ENCODE measurements around the gene WDR26.
"Not testable (repeated sequence)": the region's sequence is repeated elsewhere in the genome, so short reads cannot be mapped to it uniquely, and the experiment has no call there.

Gene WDR26

GRCh38 chr1:224343679-224344078, 90.9 kb downstream of the WDR26 start:
- Histone ChIP-seq H2BK12ac (ENCODE audit: low read length in 2 of 2) (no peak overlapping the region), H3K9me3 (ENCODE audit: control insufficient read depth, low read length) (peaks cover 22% of the 10 kb centered on the region), H3K4me2 (ENCODE audit: low read length, poor library complexity, severe bottlenecking) (no peak overlapping the region), H3K14ac (ENCODE audit: low read length in 2 of 2) (no peak overlapping the region), H3K9ac (ENCODE audit: low read length) (no peak overlapping the region), H3K4me3 (ENCODE audit: insufficient read depth in 1 of 2, low read depth in 1 of 2, low read length in 2 of 2) (no peak overlapping the region), H2BK5ac (ENCODE audit: low read depth, low read length, poor library complexity, severe bottlenecking) (no peak overlapping the region), H2AFZ (ENCODE audit: low read depth, low read length) (no peak overlapping the region), H3K4ac (ENCODE audit: low read depth in 1 of 2, low read length in 2 of 2) (no peak overlapping the region), H3K36me3 (ENCODE audit: control insufficient read depth in 1 of 2, insufficient read depth in 2 of 2, low read depth in 1 of 2, low read length in 2 of 2) (no peaks in the 10 kb centered on the region), H2AK5ac (ENCODE audit: low read length, severe bottlenecking) (no peak overlapping the region), H2BK15ac (ENCODE audit: low read depth, poor library complexity, severe bottlenecking) (no peak overlapping the region), H2BK120ac (ENCODE audit: low read depth, low read length) (no peak overlapping the region), H4K8ac (ENCODE audit: low read length) (no peak overlapping the region), H3K79me1 (replicated peaks; ENCODE audit: low read length, poor library complexity, severe bottlenecking) (peaks cover 2% of the 10 kb centered on the region), H3K23ac (ENCODE audit: low read length in 2 of 2) (no peak overlapping the region), H3K27me3 (ENCODE audit: control insufficient read depth in 1 of 2, insufficient read depth in 1 of 2, low read length in 2 of 2) (no peaks in the 10 kb centered on the region), H3K27ac (ENCODE audit: low read length, poor library complexity, severe bottlenecking) (no peak overlapping the region), H3K18ac (ENCODE audit: low read depth in 1 of 2, low read length in 2 of 2) (no peak overlapping the region), H4K91ac (ENCODE audit: low read length) (no peak overlapping the region), H3K4me1 (ENCODE audit: control insufficient read depth, insufficient read depth, low read depth, low read length) (peaks cover 6% of the 10 kb centered on the region)
- DNase-seq: no peak
- WGBS: 22% methylated on average over 3 of the region's 3 CpGs

GRCh38 chr1:224340453-224341384, 93.9 kb downstream of the WDR26 start:
- DNase-seq; H3K36me3 ChIP-seq (ENCODE audit: control insufficient read depth in 1 of 2, insufficient read depth in 2 of 2, low read depth in 1 of 2, low read length in 2 of 2); H3K4ac ChIP-seq (ENCODE audit: low read depth in 1 of 2, low read length in 2 of 2); H3K27ac ChIP-seq (ENCODE audit: low read length, poor library complexity, severe bottlenecking); H3K27me3 ChIP-seq (ENCODE audit: control insufficient read depth in 1 of 2, insufficient read depth in 1 of 2, low read length in 2 of 2); H2BK120ac ChIP-seq (ENCODE audit: low read depth, low read length); H2BK12ac ChIP-seq (ENCODE audit: low read length in 2 of 2); H3K4me1 ChIP-seq (ENCODE audit: control insufficient read depth, insufficient read depth, low read depth, low read length); H2AK5ac ChIP-seq (ENCODE audit: low read length, severe bottlenecking); H2BK5ac ChIP-seq (ENCODE audit: low read depth, low read length, poor library complexity, severe bottlenecking); H3K79me1 ChIP-seq (replicated peaks; ENCODE audit: low read length, poor library complexity, severe bottlenecking): not testable (repeated sequence)
- Histone ChIP-seq H3K9me3 (ENCODE audit: control insufficient read depth, low read length) (peaks cover 22% of the 10 kb centered on the region), H2BK15ac (ENCODE audit: low read depth, poor library complexity, severe bottlenecking) (peak overlapping the region; percentile 74), H3K18ac (ENCODE audit: low read depth in 1 of 2, low read length in 2 of 2) (peak overlapping the region in 1 of 2 experiments; percentile 13), H2AFZ (ENCODE audit: low read depth, low read length) (peak overlapping the region; percentile 48), H4K91ac (ENCODE audit: low read length) (peak overlapping the region; percentile 7), H3K9ac (ENCODE audit: low read length) (peak overlapping the region; percentile 60), H3K23ac (ENCODE audit: low read length in 2 of 2) (peak overlapping the region in 1 of 2 experiments; percentile 99), H3K14ac (ENCODE audit: low read length in 2 of 2) (peak overlapping the region in 1 of 2 experiments; percentile 83), H3K4me3 (ENCODE audit: insufficient read depth in 1 of 2, low read depth in 1 of 2, low read length in 2 of 2) (peak overlapping the region; percentile 66 to 81), H3K4me2 (ENCODE audit: low read length, poor library complexity, severe bottlenecking) (peak overlapping the region; percentile 87), H4K8ac (ENCODE audit: low read length) (peak overlapping the region; percentile 23)
- 14% methylated on average over 27 of the region's 36 CpGs for WGBS

GRCh38 chr1:224339442-224340033, 95.1 kb downstream of the WDR26 start:
- no peak overlapping the region for H4K8ac ChIP-seq (ENCODE audit: low read length)
- no peak overlapping the region for H2AK5ac ChIP-seq (ENCODE audit: low read length, severe bottlenecking)
- peaks cover 6% of the 10 kb centered on the region for H3K4me1 ChIP-seq (ENCODE audit: control insufficient read depth, insufficient read depth, low read depth, low read length)
- H2BK5ac ChIP-seq (ENCODE audit: low read depth, low read length, poor library complexity, severe bottlenecking): no peak overlapping the region
- no peak overlapping the region for H3K4me3 ChIP-seq (ENCODE audit: insufficient read depth in 1 of 2, low read depth in 1 of 2, low read length in 2 of 2)
- H3K79me1 ChIP-seq (replicated peaks; ENCODE audit: low read length, poor library complexity, severe bottlenecking): peaks cover 2% of the 10 kb centered on the region
- H2BK120ac ChIP-seq (ENCODE audit: low read depth, low read length): no peak overlapping the region
- no peak overlapping the region for H3K4me2 ChIP-seq (ENCODE audit: low read length, poor library complexity, severe bottlenecking)
- 100% methylated on average over 1 of the region's 4 CpGs for WGBS
- H3K27me3 ChIP-seq (ENCODE audit: control insufficient read depth in 1 of 2, insufficient read depth in 1 of 2, low read length in 2 of 2): no peaks in the 10 kb centered on the region
- no peaks in the 10 kb centered on the region for H3K36me3 ChIP-seq (ENCODE audit: control insufficient read depth in 1 of 2, insufficient read depth in 2 of 2, low read depth in 1 of 2, low read length in 2 of 2)
- peak overlapping the region; percentile 56 for H3K27ac ChIP-seq (ENCODE audit: low read length, poor library complexity, severe bottlenecking)
- no peak overlapping the region for H4K91ac ChIP-seq (ENCODE audit: low read length)
- H3K23ac ChIP-seq (ENCODE audit: low read length in 2 of 2): no peak overlapping the region
- no peak overlapping the region for H3K18ac ChIP-seq (ENCODE audit: low read depth in 1 of 2, low read length in 2 of 2)
- no peak overlapping the region for H2BK15ac ChIP-seq (ENCODE audit: low read depth, poor library complexity, severe bottlenecking)
- H2AFZ ChIP-seq (ENCODE audit: low read depth, low read length): no peak overlapping the region
- peaks cover 18% of the 10 kb centered on the region for H3K9me3 ChIP-seq (ENCODE audit: control insufficient read depth, low read length)
- no peak overlapping the region for H3K4ac ChIP-seq (ENCODE audit: low read depth in 1 of 2, low read length in 2 of 2)
- no peak overlapping the region for H3K9ac ChIP-seq (ENCODE audit: low read length)
- no peak for DNase-seq
- H3K14ac ChIP-seq (ENCODE audit: low read length in 2 of 2): no peak overlapping the region
- no peak overlapping the region for H2BK12ac ChIP-seq (ENCODE audit: low read length in 2 of 2)

GRCh38 chr1:224338150-224338838, 96.3 kb downstream of the WDR26 start:
- no peaks in the 10 kb centered on the region for H3K36me3 ChIP-seq (ENCODE audit: control insufficient read depth in 1 of 2, insufficient read depth in 2 of 2, low read depth in 1 of 2, low read length in 2 of 2)
- 99% methylated on average over 4 of the region's 4 CpGs for WGBS
- no peak overlapping the region for H3K4me2 ChIP-seq (ENCODE audit: low read length, poor library complexity, severe bottlenecking)

More at GRCh38 chr1:224338150-224338838, 96.3 kb downstream of the WDR26 start:
- peaks cover 9% of the 10 kb centered on the region for H3K9me3 ChIP-seq (ENCODE audit: control insufficient read depth, low read length)
- H2BK5ac ChIP-seq (ENCODE audit: low read depth, low read length, poor library complexity, severe bottlenecking): no peak overlapping the region
- no peak overlapping the region for H2BK15ac ChIP-seq (ENCODE audit: low read depth, poor library complexity, severe bottlenecking)
- no peak overlapping the region for H3K23ac ChIP-seq (ENCODE audit: low read length in 2 of 2)
- DNase-seq: no peak
- H2BK120ac ChIP-seq (ENCODE audit: low read depth, low read length): peak overlapping the region; percentile 19
- no peak overlapping the region for H3K27ac ChIP-seq (ENCODE audit: low read length, poor library complexity, severe bottlenecking)
- no peak overlapping the region for H4K91ac ChIP-seq (ENCODE audit: low read length)
- H2AK5ac ChIP-seq (ENCODE audit: low read length, severe bottlenecking): peak overlapping the region; percentile 77
- H3K4me3 ChIP-seq (ENCODE audit: insufficient read depth in 1 of 2, low read depth in 1 of 2, low read length in 2 of 2): no peak overlapping the region
- H2BK12ac ChIP-seq (ENCODE audit: low read length in 2 of 2): no peak overlapping the region
- H2AFZ ChIP-seq (ENCODE audit: low read depth, low read length): no peak overlapping the region
- no peak overlapping the region for H3K9ac ChIP-seq (ENCODE audit: low read length)
- no peak overlapping the region for H3K14ac ChIP-seq (ENCODE audit: low read length in 2 of 2)
- H3K18ac ChIP-seq (ENCODE audit: low read depth in 1 of 2, low read length in 2 of 2): no peak overlapping the region
- no peak overlapping the region for H3K4ac ChIP-seq (ENCODE audit: low read depth in 1 of 2, low read length in 2 of 2)
- peaks cover 2% of the 10 kb centered on the region for H3K79me1 ChIP-seq (replicated peaks; ENCODE audit: low read length, poor library complexity, severe bottlenecking)
- no peaks in the 10 kb centered on the region for H3K27me3 ChIP-seq (ENCODE audit: control insufficient read depth in 1 of 2, insufficient read depth in 1 of 2, low read length in 2 of 2)
- H3K4me1 ChIP-seq (ENCODE audit: control insufficient read depth, insufficient read depth, low read depth, low read length): peaks cover 6% of the 10 kb centered on the region
- no peak overlapping the region for H4K8ac ChIP-seq (ENCODE audit: low read length)

Data from mesenchymal stem cell (in vitro differentiated cells and primary cell).